Activated naive CD4-positive, alpha-beta T cell treated with Interleukin-2 at 50 U/mL for 16 hours (primary cell): Measurements from ENCODE around the gene MED1.
"Not testable (repeated sequence)": the region's sequence is repeated elsewhere in the genome, so short reads cannot be mapped to it uniquely, and the experiment has no call there.

Experiments
- DNase-seq: peaks from one replicate; pipeline ENCODE4 v3.0.0-alpha.2; 2020

Gene MED1

DNA sequence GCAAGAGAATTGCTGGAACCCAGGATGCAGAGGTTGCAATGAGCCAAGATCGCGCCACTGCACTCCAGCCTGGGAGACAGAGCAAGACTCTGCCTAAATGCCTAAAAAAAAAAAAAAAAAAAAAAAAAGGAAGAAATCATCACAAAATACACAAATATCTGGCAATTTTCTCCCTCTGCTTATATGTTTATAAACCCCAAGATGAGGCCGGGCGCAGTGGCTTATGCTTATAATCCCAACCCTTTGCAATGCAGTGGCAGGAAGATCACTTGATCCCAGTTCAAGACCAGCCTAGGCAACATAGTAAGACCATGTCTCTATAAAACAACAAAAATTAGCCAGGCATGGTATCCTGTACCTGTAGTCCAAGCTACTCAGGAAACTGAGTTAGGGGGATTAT is 21.5 kb downstream of the MED1 start:
- DNase-seq = no peak

DNA sequence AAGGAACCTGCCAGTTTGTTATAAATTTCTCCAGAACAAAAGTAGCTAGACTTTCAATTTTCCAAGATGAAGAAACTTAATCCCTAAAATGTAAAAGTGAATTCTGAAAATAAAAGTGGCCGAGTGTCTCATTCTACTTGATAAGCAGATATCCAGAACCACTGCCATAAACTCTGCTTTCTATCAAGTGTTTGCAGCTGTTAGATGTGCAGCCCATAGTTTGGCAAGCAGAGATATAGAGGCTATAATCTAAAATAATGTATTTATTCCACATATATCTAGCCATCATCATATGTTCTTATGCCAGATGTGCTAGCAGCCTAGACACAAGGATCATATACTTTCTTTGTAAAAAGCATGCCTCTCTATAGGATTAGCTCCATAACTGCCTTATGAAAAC is 34.9 kb downstream of the MED1 start:
- no peak for DNase-seq

DNA sequence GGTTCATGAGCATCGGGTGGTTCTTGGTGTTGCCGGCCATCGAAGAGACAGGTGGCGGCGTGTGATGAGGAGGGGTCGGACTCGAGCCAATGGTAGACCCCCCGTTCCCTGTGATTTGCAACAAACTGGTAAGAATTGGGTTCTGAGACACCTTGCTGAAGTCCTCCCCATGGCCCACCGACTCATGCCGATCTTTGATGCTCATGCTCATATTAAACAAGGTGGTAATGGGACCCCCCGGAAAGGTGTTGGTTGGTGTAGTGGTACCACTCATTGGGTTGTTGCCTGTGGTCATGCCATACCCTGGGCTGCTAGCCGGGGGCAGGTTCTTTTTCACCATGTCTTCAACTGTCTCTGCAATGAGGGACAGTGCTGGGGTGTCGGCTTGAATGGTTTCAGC is 40.8 kb downstream of the MED1 start:
- DNase-seq = no peak

- no peak for DNase-seq
Observed at GRCh38 chr17:39408360-39408759, 42.7 kb downstream of the MED1 start.

- no peak for DNase-seq
Observed at GRCh38 chr17:39406951-39407350, 44.1 kb downstream of the MED1 start.

- no peak for DNase-seq
Observed at GRCh38 chr17:39405436-39405835, 45.6 kb downstream of the MED1 start.

- DNase-seq = peak; percentile 17
Observed at GRCh38 chr17:39404542-39405378, 46.3 kb downstream of the MED1 start.

GRCh38 chr17:39402890-39403605 is 48.0 kb downstream of the MED1 start:
- no peak for DNase-seq

DNA sequence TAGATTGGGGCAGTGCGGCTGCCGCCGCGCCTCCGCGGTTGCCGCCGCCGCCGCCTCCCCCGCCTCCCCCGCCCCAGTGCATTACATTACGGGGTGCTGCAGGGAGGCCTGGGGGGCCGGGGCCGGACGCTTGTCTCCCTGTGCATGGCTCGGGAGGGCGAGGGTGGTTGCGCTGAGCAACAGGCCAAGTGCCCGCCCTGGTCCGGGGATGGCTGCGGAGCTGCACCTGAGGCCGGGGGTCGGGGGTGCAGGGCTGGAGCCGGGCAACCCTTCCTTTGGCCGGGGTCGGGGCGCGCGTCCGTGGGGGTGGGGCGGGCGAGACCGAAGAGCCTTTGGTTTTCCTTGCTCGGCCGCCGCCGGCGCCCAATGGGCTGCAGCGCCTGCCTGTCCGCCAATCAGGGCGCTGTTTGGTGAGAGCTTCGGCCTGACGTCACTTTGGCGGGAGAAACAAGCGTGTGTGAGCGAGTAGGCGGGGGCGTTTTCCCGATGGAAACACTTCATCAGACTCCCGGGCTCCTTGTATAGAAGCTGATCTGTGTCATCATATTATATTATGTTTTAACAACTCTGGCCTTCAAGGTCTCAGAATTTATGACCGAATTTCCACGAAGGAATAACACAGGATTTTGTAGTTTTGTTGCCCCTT is 48.7 kb downstream of the MED1 start:
- DNase-seq = peak; percentile 85

GRCh38 chr17:39401412-39402243 is 49.4 kb downstream of the MED1 start, which contains the start of gene FBXL20:
FBXL20 (minus strand) TSS chr17:39401626; CDS start chr17:39401402, 224 bp downstream.
- DNase-seq = peak; percentile 93

DNA sequence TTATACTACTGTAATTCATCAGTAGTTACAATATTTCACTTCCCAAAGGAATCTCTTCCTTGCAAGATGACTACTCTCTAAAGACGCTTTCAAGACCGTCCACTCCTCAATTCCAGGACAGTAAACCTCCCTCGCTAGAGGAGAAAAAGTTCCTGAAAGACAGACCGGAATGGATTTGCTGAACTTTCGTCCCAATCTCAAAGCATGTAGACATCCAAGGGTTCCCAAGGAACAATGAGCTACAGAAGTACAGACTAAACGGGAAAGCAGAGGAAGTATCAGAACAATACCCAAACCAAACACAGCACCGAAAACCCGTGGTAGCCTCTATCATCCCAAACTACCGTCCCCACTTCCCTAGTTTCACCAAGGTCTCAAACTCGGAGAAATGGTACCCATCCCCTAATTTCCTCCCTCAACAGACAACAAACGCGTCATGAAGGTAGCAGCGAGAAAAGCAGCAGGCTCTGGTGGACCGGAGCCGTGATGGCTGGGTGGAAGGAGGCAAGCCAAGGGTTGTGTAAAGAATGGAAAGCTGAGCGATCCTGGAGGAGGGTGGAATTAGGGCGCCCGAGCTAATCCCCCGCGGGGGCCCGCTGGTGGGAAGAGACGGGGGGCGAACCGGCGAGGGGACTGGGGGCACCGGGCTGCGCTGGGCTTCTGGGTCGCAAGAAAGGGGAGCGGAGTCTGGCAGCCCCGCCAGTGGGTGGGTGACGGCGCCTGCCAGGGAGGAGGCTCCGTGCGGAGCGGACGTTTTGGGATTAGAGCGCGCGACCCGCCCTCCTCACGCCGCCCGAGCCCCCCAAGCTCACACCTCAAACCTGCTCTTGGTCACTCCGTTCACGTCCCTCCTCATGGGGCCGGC is 50.3 kb downstream of the MED1 start:
- DNase-seq = peak; percentile 28

GRCh38 chr17:39399791-39400190 is 51.3 kb downstream of the MED1 start:
- no peak for DNase-seq

- DNase-seq = no peak
Observed at GRCh38 chr17:39393736-39394135, 57.3 kb downstream of the MED1 start.

DNA sequence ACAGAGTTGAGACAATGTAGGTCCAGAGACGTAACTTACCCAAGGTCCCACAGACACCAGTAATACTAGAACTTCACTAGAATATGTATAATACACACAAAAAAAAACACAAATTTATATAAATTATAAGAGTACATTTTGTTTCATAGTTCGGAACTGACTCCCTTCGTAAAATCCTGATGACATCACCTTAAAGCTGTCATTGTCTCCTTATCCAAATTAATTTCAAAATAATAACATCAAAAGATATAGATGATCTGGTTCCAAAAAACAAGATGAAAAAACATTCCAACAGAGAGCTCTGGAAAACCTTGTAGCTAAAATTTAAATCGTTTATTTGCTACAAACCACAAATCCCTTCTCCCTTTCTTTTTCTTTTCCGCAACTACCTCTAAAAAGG is 59.6 kb downstream of the MED1 start:
- DNase-seq = no peak

- no peak for DNase-seq
Observed at GRCh38 chr17:39385040-39385439, 66.0 kb downstream of the MED1 start.

GRCh38 chr17:39380144-39380543 is 70.9 kb downstream of the MED1 start:
- DNase-seq = no peak

GRCh38 chr17:39376434-39376833 is 74.6 kb downstream of the MED1 start:
- DNase-seq = no peak

DNA sequence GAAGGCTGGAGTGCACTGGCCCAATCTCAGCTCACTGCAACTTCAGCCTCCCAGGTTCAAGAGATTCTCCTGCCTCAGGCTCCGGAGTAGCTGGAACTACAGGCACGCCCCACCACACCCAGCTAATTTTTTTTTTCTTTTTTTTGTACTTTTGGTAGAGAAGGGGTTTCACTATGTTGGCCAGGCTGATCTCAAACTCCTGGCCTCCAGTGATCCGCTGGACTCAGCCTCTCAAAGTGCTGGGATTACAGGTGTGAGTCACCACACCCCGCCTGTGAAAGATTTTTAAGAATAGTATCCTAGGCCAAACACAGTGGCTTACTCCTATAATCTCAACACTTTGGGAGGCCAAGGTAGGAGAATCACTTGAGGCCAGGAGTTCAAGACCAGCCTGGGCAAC is 83.3 kb downstream of the MED1 start:
- not testable (repeated sequence) for DNase-seq

GRCh38 chr17:39365872-39366271 is 85.2 kb downstream of the MED1 start:
- DNase-seq = no peak

GRCh38 chr17:39365242-39365641 is 85.8 kb downstream of the MED1 start:
- no peak for DNase-seq

DNA sequence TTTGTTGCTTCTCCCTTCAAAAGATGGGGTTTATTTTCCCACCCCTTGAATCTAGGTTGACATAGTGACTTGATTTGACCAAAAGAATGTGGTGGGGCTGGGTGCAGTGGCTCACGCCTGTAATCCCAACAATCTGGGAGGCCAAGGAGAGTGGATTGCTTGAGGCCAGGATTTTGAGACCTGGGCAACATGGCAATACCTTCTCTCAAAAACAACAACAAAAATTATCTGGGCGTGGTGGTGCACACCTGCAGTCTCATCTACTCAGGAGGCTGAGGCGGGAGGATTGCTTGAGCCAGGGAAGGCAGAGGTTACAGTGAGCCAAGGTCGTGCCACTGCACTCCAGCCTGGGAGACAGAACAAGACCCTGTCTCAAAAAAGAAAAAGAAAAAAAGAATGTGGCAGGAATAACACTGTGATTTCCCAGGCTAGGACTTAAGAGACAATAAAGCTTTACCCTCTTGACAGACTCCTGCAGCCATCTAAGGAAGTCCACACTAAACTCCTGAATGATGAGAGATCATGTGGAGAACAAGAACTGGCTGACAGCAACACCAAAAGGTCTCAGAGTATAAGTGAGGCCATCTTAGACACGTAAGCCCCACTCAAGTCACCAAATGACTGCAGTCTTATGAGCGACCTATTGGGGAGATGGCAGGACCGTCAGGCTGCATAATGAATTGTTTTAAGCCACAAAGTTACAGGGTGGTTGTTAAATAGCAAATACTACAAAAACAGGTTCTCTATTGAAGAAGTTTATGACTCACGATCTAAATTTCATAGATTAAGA is 86.6 kb downstream of the MED1 start:
- DNase-seq = no peak
